D721Med (cell line): ENCODE results near the gene TCN1.

Experiments used
- DNase-seq: peaks from one replicate; pipeline ENCODE4 v3.0.0; 2011; ENCODE audit warnings: low spot score; ENCODE audit not compliant: insufficient read length
- FAIRE-seq: peaks from 2 replicates; lab custom pipeline; 2011; peaks lifted over from hg19 to GRCh38; lab: Jason Lieb, UNC
- TF ChIP-seq, protein P1 (sequence below): IDR thresholded peaks from 2 replicates; pipeline ENCODE4 v1.5.1; 2012; ENCODE audit warnings: mild to moderate bottlenecking, control low read depth; ENCODE audit not compliant: insufficient read depth; ENCODE audit errors: missing control alignments

Gene TCN1

DNA sequence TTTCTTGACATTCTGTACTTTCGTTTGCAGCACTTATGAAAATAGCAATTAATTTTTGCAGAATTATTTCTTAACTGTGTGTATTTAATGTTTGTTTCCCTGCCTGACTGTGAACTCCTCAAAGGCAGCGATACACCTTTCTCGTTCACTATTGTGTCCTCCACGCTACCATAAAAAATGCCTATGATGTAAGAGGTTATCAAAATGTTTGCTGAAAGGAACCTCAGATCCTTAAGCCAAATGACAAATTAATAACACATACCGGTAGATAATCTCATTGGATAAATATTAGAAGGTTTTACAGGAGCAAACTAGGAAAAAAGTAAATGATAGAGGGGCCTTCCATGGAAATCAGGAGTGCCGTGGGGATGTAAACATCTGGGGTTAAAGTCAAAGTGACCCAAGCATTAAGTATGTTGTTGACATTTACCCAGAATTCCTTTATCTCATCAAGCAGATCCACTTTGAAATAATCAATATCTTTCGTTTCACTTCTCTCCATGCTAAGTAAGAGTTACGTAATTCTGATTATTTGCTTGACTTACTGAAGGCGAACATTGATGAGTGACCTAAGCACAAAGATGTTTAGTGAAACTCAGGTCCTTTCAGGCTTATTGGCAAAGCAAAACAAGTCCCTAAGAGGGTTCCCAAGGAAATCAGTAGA lies 9.7 kb upstream of the TCN1 start:
- FAIRE-seq: no peak
- TF ChIP-seq, protein P1, sequence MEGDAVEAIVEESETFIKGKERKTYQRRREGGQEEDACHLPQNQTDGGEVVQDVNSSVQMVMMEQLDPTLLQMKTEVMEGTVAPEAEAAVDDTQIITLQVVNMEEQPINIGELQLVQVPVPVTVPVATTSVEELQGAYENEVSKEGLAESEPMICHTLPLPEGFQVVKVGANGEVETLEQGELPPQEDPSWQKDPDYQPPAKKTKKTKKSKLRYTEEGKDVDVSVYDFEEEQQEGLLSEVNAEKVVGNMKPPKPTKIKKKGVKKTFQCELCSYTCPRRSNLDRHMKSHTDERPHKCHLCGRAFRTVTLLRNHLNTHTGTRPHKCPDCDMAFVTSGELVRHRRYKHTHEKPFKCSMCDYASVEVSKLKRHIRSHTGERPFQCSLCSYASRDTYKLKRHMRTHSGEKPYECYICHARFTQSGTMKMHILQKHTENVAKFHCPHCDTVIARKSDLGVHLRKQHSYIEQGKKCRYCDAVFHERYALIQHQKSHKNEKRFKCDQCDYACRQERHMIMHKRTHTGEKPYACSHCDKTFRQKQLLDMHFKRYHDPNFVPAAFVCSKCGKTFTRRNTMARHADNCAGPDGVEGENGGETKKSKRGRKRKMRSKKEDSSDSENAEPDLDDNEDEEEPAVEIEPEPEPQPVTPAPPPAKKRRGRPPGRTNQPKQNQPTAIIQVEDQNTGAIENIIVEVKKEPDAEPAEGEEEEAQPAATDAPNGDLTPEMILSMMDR: no peak
- no peak for DNase-seq

DNA sequence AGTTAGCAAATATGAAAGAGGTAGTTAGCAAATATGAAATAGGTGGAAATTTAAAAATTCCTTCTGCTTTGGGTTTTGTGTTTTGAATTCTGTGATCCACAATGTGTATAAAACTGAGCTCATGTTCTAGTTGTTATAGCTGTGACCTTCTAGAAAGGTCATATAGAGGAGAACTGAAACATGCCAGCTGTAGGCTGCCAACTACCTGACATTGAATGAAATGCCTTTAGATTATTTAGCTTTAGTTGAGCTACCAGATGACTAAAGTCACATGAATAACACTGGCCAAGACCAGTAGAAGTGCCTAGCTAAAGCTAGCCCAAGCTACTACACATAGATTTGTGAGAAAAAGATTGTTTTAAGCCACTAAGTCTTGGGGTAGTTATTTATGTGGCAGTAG lies 5.8 kb upstream of the TCN1 start:
- FAIRE-seq (no peak), DNase-seq (no peak)
- TF ChIP-seq, protein P1: no peak

DNA sequence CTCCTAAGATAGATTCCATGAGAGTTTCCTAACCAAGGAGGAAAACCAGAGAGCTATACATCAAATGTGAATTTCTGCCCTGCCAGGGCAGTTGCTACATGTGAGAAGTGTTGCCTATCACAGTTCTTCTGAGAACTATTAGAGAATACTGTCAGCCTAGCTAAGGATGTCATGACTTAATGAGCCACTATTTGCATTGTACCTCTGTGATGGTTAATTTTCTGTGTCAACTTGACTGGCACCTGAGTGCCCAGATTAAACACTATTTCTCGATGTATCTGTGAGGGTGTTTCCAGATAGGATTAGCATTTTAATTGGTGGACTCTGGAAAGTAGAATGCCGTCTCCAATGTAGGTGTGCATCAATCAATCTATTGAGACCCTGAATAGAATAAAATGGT lies 1.7 kb upstream of the TCN1 start:
- FAIRE-seq (no peak), DNase-seq (no peak)
- TF ChIP-seq, protein P1: no peak

DNA sequence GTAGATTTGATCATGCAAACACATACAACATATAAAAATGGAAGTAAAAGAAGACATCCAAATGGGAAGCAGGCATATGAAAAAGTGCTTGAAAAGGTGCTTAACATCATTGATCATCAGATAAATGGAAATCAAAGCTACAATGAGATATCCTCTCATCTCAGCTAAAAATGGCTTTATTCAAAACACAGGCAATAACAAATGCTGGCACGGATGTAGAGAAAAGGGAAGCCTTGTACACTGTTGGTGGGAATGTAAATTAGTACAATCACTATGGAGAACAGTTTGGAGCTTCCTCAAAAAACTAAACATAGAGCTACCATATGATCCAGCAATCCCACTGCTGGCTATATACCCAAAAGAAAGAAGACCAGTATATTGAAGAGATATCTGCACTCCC lies 549 bp upstream of the TCN1 start:
- DNase-seq (no peak), FAIRE-seq (no peak)
- TF ChIP-seq, protein P1: no peak

GRCh38 chr11:59865031-59865430 lies 1.3 kb downstream of the TCN1 start:
- TF ChIP-seq, protein P1: no peak
- DNase-seq (no peak), FAIRE-seq (no peak)

DNA sequence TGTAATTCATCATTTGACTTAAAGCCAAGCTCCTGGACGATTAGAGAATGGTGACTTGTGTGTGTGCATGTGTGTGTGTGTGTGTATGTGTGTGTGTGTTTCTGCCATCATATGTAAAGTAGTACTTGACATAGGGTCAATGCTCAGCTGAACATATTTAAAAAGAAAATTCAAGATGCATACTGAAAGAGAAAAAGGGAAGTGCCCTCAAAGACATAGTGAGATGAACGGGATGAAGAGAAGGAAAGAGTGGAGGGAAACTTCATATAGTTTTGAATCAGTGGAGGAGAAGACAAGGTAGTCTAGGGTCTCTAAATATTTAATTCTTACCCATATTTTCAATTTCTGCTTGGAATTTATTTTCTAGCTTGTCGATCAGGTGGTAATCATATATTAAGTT lies 4.0 kb downstream of the TCN1 start:
- TF ChIP-seq, protein P1: no peak
- DNase-seq (no peak), FAIRE-seq (no peak)

GRCh38 chr11:59859673-59860072 lies 6.6 kb downstream of the TCN1 start:
- FAIRE-seq (no peak), DNase-seq (no peak)
- TF ChIP-seq, protein P1: no peak
